GM12801 (cell line): Measurements from ENCODE around the gene SHTN1.

Experiments used
- TF ChIP-seq, protein P1 (sequence below): IDR thresholded peaks from one replicate; pipeline ENCODE4 v1.5.1; 2011; ENCODE audit warnings: control low read depth; ENCODE audit not compliant: insufficient read length; ENCODE audit errors: extremely low read depth

Gene SHTN1

DNA sequence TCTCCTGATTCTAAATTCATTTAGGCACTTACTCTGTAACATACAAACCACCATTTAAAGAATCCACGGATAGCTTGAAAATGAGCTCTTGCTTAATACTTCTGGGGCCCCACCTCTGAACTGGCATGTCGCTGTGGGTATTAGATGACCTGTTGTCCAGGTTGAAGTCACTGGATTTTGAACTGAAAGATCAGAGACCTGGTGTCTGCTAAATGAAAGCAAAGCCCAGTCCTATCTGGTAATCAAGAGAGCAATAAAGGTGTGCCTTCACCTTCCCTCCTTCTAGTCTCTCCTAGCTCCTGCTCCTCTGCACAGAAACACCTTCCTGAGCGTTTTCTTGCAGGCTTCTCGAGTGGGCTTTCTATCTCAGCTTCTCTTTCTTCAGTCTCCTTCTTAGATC is 151.3 kb downstream of the SHTN1 start:
- TF ChIP-seq, protein P1, sequence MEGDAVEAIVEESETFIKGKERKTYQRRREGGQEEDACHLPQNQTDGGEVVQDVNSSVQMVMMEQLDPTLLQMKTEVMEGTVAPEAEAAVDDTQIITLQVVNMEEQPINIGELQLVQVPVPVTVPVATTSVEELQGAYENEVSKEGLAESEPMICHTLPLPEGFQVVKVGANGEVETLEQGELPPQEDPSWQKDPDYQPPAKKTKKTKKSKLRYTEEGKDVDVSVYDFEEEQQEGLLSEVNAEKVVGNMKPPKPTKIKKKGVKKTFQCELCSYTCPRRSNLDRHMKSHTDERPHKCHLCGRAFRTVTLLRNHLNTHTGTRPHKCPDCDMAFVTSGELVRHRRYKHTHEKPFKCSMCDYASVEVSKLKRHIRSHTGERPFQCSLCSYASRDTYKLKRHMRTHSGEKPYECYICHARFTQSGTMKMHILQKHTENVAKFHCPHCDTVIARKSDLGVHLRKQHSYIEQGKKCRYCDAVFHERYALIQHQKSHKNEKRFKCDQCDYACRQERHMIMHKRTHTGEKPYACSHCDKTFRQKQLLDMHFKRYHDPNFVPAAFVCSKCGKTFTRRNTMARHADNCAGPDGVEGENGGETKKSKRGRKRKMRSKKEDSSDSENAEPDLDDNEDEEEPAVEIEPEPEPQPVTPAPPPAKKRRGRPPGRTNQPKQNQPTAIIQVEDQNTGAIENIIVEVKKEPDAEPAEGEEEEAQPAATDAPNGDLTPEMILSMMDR, result no peak

DNA sequence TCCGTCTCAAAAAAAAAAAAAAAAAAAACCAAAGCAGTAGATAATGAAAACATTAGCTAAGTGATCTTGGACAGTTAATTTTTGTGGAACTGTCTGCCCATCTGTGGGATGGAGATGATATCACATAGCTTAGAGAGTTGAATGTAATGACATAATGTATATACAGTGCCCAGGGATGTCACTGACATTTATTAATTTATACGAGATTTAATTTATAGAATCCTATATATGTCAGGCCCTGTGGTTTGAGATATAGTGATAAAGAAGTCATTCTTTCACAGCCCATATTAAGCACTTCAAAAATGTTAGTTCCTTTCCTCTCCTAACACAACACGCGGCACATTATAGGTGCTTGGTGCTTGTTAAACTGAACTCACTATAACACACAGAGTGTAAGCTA is 151.7 kb downstream of the SHTN1 start:
- TF ChIP-seq, protein P1, result no peak

DNA sequence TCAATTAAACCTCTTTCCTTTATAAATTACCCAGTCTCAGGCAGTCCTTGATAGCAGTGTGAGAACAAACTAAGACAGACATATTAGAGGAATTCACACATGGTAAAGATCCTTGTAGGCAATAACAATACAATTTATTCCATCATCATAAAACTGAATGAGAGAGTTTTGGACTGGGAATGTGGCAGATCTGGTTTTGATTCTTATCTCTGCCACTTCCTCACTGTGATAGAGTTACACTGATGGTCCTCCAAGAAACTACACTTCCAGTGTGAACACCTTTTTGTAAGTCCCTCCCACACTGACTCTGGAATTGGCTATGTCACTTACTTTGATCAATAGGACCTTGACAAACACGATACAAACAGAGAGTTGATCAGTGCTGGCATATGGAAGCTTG is 152.7 kb downstream of the SHTN1 start:
- TF ChIP-seq, protein P1, result no peak

DNA sequence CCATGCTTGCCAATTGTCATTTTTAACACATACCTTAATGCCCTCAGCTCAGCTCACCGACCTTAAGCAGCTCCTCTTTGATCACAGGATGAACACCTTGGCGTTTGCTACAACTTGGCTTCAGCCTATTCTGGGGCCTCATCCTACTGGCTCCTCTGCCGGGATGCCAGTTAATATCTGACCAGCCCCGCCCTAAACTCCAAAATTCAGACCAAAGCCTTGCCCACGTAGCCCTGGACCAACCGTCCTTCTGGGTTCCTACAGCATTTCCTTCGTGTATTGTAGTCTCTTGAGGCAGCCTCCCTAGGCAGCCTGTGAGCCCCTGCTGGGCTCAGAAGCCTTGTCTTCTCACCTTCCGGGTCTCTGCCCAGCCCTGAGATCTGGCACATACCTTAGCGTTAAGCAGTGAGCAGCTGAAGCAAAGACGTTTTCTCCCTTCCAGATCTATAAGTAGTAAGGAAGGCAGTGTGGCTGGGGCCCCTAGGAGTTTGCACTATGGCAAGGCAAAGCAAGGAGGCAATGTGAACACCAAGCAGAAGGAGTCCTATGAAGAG is 154.9 kb downstream of the SHTN1 start:
- TF ChIP-seq, protein P1, result no peak

DNA sequence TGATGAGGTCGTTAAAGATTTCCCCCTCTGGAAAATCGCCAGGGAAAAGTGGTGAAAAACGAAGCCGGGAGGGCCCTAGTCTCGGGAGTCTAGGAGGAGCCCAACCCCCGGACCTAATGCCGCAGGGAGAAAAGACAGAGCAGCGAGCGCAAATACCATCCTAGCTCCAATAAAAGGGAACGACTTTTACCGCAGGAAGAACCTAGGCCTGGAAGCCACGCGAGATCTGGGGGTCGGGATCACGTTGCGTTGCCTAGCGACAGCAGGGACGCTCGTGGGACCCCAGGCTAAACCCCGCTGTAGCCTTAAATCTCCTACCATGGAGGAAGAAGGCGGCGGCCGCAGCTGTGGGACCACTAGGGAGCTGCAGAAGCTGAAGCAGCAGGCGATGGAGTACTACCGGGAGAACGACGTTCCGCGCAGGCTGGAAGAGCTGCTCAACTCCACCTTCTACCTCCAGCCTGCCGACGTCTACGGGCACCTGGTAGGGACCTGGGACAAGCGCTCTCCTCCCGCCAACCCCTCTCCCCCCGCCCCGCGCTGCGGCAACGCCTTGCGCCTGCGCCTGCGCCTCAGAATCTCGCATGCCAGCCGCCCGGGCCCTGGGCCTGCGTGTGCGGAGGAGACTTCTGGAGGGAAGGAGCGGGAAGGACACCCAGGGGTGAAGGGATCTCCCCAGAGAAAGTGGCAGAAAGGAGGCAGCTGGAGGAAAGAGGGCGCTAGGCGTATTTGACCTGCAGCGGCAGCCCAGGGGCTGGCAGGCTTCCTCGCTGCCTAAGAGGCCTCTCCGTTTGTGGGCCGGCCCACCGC is 155.5 kb downstream of the SHTN1 start, which contains the start of gene ENO4:
Gene ENO4, plus strand, starts transcription at position 252 of the 810 bp plus-strand sequence. Its CDS starts 68 bp downstream, at position 320.
- TF ChIP-seq, protein P1, result no peak

DNA sequence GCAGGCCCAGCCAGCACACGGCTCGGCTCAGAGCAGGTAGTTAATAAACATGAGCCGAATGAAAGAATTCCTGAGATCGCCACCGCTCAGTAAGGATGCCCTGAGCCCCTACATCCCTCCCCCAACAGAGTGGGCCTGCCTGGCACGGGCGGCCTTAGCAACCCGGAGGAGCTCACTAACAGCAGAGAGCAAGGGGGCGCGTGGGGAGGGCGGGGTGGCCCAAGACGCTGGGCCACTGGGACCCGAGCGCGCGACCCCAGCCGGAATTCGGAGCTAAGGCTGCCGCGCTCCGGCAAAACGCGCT is 156.1 kb downstream of the SHTN1 start:
- TF ChIP-seq, protein P1, result no peak

DNA sequence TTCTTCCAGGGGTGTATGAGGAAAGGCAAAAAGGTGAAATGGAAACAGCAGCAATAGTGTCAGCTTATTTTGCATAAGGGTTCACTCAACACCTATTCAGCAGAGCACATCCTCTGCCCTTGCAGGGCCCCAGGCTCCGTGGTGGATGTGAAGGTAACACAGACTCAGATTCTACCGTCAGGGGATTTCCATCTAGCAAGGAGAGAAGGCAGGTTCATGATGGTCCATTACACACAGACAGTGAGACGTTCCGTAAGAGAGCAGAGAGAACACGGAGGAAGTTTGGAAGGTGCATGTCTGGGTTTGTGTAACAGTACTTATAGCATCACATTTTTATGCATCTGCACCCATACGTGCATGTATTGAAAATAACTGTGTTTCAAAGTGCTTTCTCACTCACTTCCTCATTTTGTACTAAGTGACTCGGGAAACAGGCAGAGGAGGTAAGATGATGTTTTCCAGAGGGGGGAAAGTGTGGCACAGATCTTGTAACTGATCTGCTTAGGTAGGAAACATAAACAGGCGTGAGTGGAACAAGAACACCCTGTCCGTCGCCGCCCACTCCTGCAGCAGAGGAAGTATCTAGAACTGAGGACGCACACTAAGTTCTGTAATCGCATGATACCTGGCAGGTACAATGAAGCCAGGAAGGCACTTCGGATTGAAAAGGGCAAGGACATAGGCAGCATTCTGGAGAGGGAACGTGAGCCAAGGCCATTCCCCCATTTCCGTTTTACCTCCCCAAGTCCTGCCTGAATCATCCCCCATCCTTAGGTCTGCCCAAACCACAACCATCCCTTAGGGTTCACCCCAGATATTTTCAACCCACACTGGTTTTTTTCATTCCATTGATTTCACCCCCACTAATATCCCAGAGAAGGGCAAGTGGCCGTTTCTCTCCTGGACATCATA is 156.7 kb downstream of the SHTN1 start:
- TF ChIP-seq, protein P1, result no peak
